Measurements from ENCODE around the gene SFXN2.

Gene SFXN2

DNA sequence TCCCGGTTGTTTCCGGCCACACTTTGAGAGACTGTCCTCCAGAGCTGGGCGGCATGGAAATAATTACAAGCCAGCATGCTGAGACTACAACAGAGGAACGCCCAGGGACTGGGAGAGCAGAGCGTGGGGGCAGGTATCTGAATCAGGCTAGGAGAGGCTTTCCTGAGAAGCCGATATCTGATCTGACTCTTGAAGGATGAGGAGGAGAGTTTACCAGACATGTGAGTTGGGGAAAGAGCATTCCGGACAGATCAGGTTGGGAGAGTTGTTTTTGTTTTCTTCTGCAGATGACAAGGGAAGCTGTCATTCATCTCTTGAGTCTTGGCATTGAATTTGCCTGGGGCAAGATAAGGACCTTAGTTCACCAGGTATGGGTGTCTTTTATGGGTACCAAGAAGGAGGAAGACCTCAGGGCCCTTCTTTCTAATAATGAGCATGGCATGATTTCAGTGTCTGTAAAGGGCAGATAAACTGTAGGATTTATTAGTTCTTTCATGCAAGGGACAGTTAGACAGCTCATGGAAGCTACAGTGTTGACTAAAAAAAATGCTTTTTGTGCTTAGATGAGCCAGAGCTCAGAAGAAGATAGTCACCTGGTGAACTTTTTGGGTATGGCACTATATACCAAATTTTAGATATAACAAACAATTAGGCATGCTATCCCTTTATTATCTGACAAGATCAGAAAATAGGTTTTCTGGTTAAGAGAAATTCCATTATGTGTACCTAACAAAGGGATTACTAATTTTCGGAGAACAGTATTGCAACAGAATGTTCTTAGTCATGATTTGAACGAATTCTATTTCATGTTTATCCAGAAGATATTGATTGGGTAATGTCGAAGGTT, 65.5 kb downstream of the SFXN2 start:
- no peak for DNase-seq

DNA sequence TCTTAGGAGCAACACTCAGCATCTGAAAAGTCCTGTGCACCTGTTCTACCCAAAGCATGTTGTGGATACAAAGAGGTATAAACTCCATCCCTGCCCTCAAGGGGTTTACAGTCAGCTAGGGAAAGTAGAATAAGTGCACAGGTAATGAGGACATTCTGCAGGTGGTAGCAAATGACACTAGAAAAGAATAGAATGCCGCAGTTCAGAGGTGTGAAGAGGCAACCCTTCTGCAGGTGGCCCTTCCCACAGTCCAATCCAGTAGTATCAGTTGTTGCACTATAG, 66.0 kb downstream of the SFXN2 start:
- no peak for DNase-seq

- DNase-seq: no peak
Measured at GRCh38 chr10:102781090-102781920, 66.9 kb downstream of the SFXN2 start.

DNA sequence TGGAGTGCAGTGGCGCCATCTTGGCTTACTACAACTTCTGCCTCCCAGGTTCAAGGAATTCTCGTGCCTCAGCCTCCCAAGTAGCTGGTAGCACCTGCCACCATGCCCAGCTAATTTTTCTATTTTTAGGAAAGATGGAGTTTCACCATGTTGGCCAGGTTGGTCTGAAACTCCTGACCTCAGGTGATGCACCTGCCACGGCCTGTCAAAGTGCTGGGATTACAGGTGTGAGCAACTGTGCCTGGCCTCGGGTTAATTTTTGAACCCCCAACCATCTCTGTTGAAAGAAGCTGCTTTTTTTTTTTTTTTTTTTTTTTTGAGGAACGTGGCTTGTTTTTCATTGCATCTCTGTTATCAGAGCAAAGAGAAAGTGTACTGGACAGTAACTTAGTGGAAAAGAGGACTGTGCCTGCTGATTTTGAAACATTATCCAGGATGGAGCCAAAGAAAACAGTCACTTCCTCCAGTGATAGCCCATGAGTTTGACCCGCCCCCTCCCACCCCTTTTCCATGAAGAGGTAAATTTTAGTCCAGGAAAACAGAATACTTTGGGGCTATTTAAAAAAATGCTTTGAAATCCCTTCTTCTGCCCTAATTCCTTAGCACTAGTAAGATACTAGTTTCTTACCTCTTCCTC, 67.6 kb downstream of the SFXN2 start:
- DNase-seq: no peak

DNA sequence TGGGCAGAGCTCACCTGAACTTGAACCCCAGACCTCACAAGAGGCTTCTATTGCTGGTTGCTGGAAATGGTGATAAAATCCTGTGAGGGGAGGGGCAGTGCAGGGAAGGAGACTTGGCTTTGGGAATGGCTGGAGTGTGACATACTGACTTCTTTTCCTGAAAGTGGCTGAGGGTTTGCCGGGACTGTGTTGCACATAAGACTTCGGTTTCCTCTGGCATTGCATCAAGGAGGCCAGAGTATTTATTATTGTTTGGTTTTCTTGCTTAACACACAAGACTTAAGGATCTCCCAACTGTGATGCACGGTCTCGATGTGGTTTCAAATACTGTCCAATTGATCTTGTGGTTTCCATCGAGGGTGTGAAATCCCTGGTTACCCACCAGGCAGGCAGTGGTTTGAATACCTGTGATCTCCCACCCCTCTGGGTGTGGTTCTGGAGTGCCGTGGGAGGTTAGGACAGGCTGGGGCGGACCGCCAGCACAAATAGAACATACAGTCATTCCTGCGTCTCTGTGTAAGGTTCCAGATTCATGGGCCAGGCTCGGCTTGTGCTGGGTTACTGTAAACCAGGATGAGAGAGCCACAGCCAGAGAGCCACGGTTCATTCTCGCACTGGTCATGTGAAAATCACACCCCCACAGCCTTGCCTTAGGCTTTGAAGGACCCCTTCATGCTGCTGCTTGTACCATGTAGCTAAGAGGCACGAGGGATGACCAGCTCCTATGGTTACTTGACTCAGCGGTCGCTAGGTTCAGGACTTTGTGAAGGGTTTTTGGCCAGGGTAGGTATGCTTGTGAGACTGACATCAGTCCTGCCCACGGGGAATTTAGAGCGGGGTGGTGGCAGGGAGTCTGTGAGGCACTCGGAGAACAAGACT, 68.5 kb downstream of the SFXN2 start:
- DNase-seq: no peak

- no peak for DNase-seq
Measured at GRCh38 chr10:102783568-102783967, 69.1 kb downstream of the SFXN2 start.

- no peak for DNase-seq
Measured at GRCh38 chr10:102785818-102786217, 71.4 kb downstream of the SFXN2 start.

- DNase-seq: no peak
Measured at GRCh38 chr10:102791754-102792395, 77.4 kb downstream of the SFXN2 start.
